HepG2 (cell line): ENCODE data around the gene ERCC6L2. TPM values are rescaled to one million over a fixed set of nuclear protein-coding genes. Genes with fewer than 3 reads are reported as not detected.
A peak's percentile ranks its signal among the peaks of the same experiment; 100 is the strongest.

Experiments
- CEBPZ ChIP-seq: IDR thresholded peaks from 2 replicates; pipeline ENCODE4 v1.6.1; 2012; ENCODE audit warnings: low read length, improper control_type of control experiment
- ELK4 ChIP-seq: sonication (generic); formaldehyde crosslinking; IDR thresholded peaks from 2 replicates; pipeline ENCODE4 v1.9.0; 2021; ENCODE audit warnings: missing genetic modification reagents, borderline replicate concordance
- HCFC1 ChIP-seq: fragments of 150-350 bp; IDR thresholded peaks from 2 replicates; pipeline ENCODE4 v1.6.1; 2014; ENCODE audit warnings: low read depth, low read length
- HDAC1 ChIP-seq: sonication (generic); formaldehyde crosslinking; IDR thresholded peaks from 2 replicates; pipeline ENCODE4 v1.5.1; 2020; ENCODE audit warnings: mild to moderate bottlenecking, missing genetic modification reagents
- KDM6A ChIP-seq: IDR thresholded peaks from 2 replicates; pipeline ENCODE4 v1.6.1; 2016; ENCODE audit warnings: low read depth
- KLF12 ChIP-seq: sonication (generic); formaldehyde crosslinking; IDR thresholded peaks from 2 replicates; pipeline ENCODE4 v1.4.0; 2020; ENCODE audit warnings: missing genetic modification reagents, borderline replicate concordance
- MBNL3 ChIP-seq: fragments of 250-450 bp; sonication (Bioruptor Pico); conservative IDR thresholded peaks from 2 replicates; pipeline ENCODE4 v1.8.0; 2022; ENCODE audit warnings: mild to moderate bottlenecking, inconsistent platforms
- MED8 ChIP-seq: sonication (generic); formaldehyde crosslinking; IDR thresholded peaks from 2 replicates; pipeline ENCODE4 v1.8.1; 2023; ENCODE audit warnings: mild to moderate bottlenecking, missing genetic modification reagents; ENCODE audit not compliant: insufficient replicate concordance
- NAIF1 ChIP-seq: sonication (generic); formaldehyde crosslinking; IDR thresholded peaks from 2 replicates; pipeline ENCODE4 v1.5.0; 2020; ENCODE audit warnings: mild to moderate bottlenecking, missing genetic modification reagents, borderline replicate concordance
- SAP130 ChIP-seq: IDR thresholded peaks from 2 replicates; pipeline ENCODE4 v1.6.1; 2016; ENCODE audit warnings: low read depth
- SOX6 ChIP-seq, 2 experiments: fragments of 450-650 bp in 1 of 2; sonication (generic) in 1 of 2; formaldehyde crosslinking in 1 of 2; IDR thresholded peaks; 2 replicates each; pipeline versions ENCODE4 v1.4.0 to v1.6.1; 2017 to 2020; ENCODE audit warnings: antibody characterized with exemption in 1 of 2, mild to moderate bottlenecking in 1 of 2, missing genetic modification reagents in 1 of 2
- ZIK1 ChIP-seq: sonication (generic); formaldehyde crosslinking; IDR thresholded peaks from 2 replicates; pipeline ENCODE4 v1.5.0; 2020; ENCODE audit warnings: mild to moderate bottlenecking, low read depth, missing genetic modification reagents, borderline replicate concordance
- ZNF30 ChIP-seq: sonication (generic); formaldehyde crosslinking; IDR thresholded peaks from 2 replicates; pipeline ENCODE4 v1.5.0; 2020; ENCODE audit warnings: mild to moderate bottlenecking, missing genetic modification reagents
- ZNF317 ChIP-seq: sonication (generic); formaldehyde crosslinking; IDR thresholded peaks from 2 replicates; pipeline ENCODE4 v1.5.0; 2020; ENCODE audit warnings: mild to moderate bottlenecking, missing genetic modification reagents
- ZSCAN22 ChIP-seq: sonication (generic); formaldehyde crosslinking; IDR thresholded peaks from 2 replicates; pipeline ENCODE4 v1.4.0; 2020; ENCODE audit warnings: mild to moderate bottlenecking, missing genetic modification reagents
- polyA plus RNA-seq, 8 experiments: library from polyadenylated mRNA; depleted of rRNA in 3 of 8; stranded (reverse) in 7 of 8; unstranded in 1 of 8; fragments of >200 nt; fragmentation: Illumina TruSeq in 4 of 8; extraction: Trizol in 4 of 8; gene quantifications; 2 replicates each; pipeline versions ENCODE4 v1.2.1 to v1.2.3, GENCODE V29; 2011 to 2016; ENCODE audit warnings: low read depth in 4 of 8, missing spikeins in 1 of 8, mixed read lengths in 1 of 8; ENCODE audit not compliant: insufficient read depth in 1 of 8
- total RNA-seq, 5 experiments: library from RNA; depleted of rRNA; stranded (reverse); fragments of >200 nt; fragmentation: Illumina TruSeq; extraction: Trizol; gene quantifications; 2 replicates each; pipeline ENCODE4 v1.2.3, GENCODE V29; 2016; ENCODE audit warnings: low read depth in 1 of 5
- TF ChIP-seq, protein P1 (sequence below): sonication (generic); formaldehyde crosslinking; IDR thresholded peaks from 2 replicates; pipeline ENCODE4 v1.5.1; 2020; ENCODE audit warnings: mild to moderate bottlenecking, missing genetic modification reagents, borderline replicate concordance
- TF ChIP-seq, protein P2 (sequence below): sonication (generic); formaldehyde crosslinking; IDR thresholded peaks from 2 replicates; pipeline ENCODE4 v1.9.0; 2021; ENCODE audit warnings: missing genetic modification reagents, borderline replicate concordance

ERCC6L2 gene
- total and polyA plus RNA-seq, 2 of the 13 experiments (the other 11 are each of a cell fraction or from before 2014, with no cell fraction given): 13.4 to 45.9 TPM

DNA sequence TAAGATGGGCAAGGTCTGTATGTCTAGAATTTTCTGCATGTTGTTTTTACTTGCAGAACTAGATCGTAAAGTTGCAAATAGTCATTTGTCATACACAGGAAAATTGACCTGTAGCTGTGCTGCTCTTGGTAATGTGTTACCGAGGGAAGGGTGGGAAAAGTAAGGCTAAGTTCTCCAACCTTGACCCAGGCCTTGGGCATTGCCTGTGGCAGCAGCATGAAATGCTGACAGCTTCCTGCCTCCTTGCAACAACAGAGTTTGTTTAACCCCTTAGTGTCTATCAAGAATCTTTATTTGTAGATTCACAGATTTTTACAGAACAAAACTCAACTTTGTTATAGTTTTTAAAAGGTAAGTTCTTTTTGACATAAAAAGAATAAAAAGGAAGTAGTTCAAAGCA lies 48.3 kb downstream of the ERCC6L2 start (continued):
- TF ChIP-seq CEBPZ (no peak), KLF12 (no peak), SOX6 (IDR thresholded peaks at IDR 0.05) (no peak), SOX6 (CRISPR knock-in tag; IDR thresholded peaks at IDR 0.05) (peak; percentile 42; the same call in 1 of the 2 replicates), MED8 (no peak), ZIK1 (CRISPR knock-in tag) (no peak), SAP130 (CRISPR knock-in tag) (peak; percentile 71), KDM6A (CRISPR knock-in tag) (peak; percentile 29; the same call in 1 of the 2 replicates), HCFC1 (no peak), ZSCAN22 (CRISPR knock-in tag) (no peak), MBNL3 (no peak), ELK4 (CRISPR knock-in tag) (no peak), ZNF30 (CRISPR knock-in tag) (no peak), NAIF1 (CRISPR knock-in tag) (no peak), HDAC1 (CRISPR knock-in tag) (peak; percentile 35; the same call in 1 of the 2 replicates), ZNF317 (no peak)
- TF ChIP-seq, protein P1, sequence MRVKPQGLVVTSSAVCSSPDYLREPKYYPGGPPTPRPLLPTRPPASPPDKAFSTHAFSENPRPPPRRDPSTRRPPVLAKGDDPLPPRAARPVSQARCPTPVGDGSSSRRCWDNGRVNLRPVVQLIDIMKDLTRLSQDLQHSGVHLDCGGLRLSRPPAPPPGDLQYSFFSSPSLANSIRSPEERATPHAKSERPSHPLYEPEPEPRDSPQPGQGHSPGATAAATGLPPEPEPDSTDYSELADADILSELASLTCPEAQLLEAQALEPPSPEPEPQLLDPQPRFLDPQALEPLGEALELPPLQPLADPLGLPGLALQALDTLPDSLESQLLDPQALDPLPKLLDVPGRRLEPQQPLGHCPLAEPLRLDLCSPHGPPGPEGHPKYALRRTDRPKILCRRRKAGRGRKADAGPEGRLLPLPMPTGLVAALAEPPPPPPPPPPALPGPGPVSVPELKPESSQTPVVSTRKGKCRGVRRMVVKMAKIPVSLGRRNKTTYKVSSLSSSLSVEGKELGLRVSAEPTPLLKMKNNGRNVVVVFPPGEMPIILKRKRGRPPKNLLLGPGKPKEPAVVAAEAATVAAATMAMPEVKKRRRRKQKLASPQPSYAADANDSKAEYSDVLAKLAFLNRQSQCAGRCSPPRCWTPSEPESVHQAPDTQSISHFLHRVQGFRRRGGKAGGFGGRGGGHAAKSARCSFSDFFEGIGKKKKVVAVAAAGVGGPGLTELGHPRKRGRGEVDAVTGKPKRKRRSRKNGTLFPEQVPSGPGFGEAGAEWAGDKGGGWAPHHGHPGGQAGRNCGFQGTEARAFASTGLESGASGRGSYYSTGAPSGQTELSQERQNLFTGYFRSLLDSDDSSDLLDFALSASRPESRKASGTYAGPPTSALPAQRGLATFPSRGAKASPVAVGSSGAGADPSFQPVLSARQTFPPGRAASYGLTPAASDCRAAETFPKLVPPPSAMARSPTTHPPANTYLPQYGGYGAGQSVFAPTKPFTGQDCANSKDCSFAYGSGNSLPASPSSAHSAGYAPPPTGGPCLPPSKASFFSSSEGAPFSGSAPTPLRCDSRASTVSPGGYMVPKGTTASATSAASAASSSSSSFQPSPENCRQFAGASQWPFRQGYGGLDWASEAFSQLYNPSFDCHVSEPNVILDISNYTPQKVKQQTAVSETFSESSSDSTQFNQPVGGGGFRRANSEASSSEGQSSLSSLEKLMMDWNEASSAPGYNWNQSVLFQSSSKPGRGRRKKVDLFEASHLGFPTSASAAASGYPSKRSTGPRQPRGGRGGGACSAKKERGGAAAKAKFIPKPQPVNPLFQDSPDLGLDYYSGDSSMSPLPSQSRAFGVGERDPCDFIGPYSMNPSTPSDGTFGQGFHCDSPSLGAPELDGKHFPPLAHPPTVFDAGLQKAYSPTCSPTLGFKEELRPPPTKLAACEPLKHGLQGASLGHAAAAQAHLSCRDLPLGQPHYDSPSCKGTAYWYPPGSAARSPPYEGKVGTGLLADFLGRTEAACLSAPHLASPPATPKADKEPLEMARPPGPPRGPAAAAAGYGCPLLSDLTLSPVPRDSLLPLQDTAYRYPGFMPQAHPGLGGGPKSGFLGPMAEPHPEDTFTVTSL (CRISPR knock-in tag): peak; percentile 58; the same call in 1 of the 2 replicates
- TF ChIP-seq, protein P2, sequence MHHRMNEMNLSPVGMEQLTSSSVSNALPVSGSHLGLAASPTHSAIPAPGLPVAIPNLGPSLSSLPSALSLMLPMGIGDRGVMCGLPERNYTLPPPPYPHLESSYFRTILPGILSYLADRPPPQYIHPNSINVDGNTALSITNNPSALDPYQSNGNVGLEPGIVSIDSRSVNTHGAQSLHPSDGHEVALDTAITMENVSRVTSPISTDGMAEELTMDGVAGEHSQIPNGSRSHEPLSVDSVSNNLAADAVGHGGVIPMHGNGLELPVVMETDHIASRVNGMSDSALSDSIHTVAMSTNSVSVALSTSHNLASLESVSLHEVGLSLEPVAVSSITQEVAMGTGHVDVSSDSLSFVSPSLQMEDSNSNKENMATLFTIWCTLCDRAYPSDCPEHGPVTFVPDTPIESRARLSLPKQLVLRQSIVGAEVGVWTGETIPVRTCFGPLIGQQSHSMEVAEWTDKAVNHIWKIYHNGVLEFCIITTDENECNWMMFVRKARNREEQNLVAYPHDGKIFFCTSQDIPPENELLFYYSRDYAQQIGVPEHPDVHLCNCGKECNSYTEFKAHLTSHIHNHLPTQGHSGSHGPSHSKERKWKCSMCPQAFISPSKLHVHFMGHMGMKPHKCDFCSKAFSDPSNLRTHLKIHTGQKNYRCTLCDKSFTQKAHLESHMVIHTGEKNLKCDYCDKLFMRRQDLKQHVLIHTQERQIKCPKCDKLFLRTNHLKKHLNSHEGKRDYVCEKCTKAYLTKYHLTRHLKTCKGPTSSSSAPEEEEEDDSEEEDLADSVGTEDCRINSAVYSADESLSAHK: no peak
